Stimulated activated naive CD8-positive, alpha-beta T cell treated with anti-CD3 and anti-CD28 coated beads, Interleukin-15, Interleukin-2, amounts not matched to agents 100 ng/mL and 50 ng/mL, for 24 hours (primary cell): ENCODE measurements around the gene TAF6.

Source experiments
- H3K27ac Mint-ChIP-seq: one replicate; pipeline ENCODE4 v1.8.0; 2021; ENCODE audit warnings: mild to moderate bottlenecking, mixed read lengths
- H3K27me3 Mint-ChIP-seq: one replicate; pipeline ENCODE4 v1.8.0; 2021; ENCODE audit warnings: mixed read lengths
- H3K36me3 Mint-ChIP-seq: one replicate; pipeline ENCODE4 v1.8.0; 2021; ENCODE audit warnings: low read depth, mixed read lengths
- H3K4me1 Mint-ChIP-seq: one replicate; pipeline ENCODE4 v1.8.0; 2021; ENCODE audit warnings: low read depth, mixed read lengths
- H3K4me3 Mint-ChIP-seq: one replicate; pipeline ENCODE4 v1.8.0; 2021; ENCODE audit warnings: mild to moderate bottlenecking, mixed read lengths
- H3K9me3 Mint-ChIP-seq: one replicate; pipeline ENCODE4 v1.8.0; 2021; ENCODE audit warnings: mixed read lengths

The TAF6 gene

DNA sequence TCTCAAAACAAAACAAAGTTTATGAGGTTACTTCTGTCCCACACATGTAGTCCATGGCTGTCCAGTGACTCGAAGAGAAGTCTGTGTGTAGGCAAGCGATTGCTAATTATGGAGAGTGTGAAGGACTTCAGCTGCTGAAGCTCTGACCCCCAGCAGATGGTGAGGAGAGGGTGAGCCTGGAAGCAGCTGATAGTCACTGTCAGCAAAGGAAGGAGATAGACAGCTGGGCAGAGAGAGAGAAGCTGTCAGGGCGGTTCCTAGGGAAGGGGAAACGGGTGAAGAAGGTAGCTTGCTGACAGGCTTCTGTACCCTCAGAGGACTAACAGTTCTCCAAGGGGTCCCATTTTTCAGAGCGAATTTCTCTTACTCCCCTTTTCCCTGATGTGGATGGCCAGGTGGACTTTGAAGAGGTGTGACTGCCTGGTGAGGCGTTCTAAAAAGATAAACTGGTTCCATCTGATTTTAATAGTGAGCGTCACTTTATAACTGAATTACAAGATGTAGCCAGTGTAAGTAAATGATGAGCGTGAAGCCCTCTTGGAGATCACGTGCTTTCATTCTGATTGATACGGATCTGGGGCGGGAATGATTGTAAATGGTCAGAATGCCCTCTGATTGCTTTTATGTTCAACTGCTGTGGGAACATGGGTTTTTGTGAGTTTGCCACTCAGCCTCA lies 57.5 kb downstream of the TAF6 start:
- Mint-ChIP-seq H3K36me3 (peaks cover 29% of the 10 kb centered on the region), H3K9me3 (no peaks in the 10 kb centered on the region), H3K4me3 (no peak overlapping the region), H3K27ac (no peak overlapping the region), H3K27me3 (no peaks in the 10 kb centered on the region), H3K4me1 (no peaks in the 10 kb centered on the region)

DNA sequence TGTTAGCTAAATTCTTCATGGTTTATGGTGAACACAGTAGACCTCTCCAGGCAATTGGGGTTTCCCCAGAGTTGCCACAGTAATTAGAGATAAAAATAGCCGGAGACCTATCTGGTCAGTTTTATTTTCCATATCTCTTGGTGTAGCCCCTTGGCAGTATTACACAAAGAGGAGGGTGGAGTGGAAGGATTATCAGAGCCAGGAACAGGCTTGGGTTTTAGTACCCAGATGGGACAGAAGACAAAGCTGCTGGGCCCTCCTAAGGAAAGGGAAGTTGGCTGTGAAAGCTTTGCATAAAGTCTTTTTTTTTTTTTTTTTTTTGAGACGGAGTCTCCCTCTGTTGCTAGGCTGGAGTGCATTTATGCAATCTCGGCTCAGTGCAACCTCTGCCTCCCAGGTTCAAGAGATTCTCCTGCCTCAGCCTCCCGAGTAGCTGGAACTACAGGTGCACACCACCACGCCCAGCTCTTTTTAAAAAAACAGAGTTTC lies 59.9 kb downstream of the TAF6 start:
- Mint-ChIP-seq H3K4me3 (no peak overlapping the region), H3K9me3 (no peaks in the 10 kb centered on the region), H3K4me1 (no peaks in the 10 kb centered on the region), H3K36me3 (peaks cover 19% of the 10 kb centered on the region), H3K27me3 (no peaks in the 10 kb centered on the region), H3K27ac (no peak overlapping the region)
